Transverse colon (tissue), 4 donors: ENCODE data around the gene ABTB2.

ENCODE experiments used
- CTCF ChIP-seq, 5 experiments: fragments of 200-600 bp in 3 of 5; fragments of 450-650 bp in 2 of 5; sonication (generic) in 3 of 5; IDR thresholded peaks; 1 replicate in 2 of 5; 2 replicates in 3 of 5; pipeline ENCODE4 v1.5.1; 2016 to 2017; ENCODE audit warnings: antibody characterized with exemption in 5 of 5, inconsistent platforms in 3 of 5, mild to moderate bottlenecking in 2 of 5, moderate library complexity in 1 of 5
- EP300 ChIP-seq: sonication (generic); formaldehyde crosslinking; IDR thresholded peaks from one replicate; pipeline ENCODE4 v1.6.1; 2017; ENCODE audit warnings: antibody characterized with exemption, low read depth
- POLR2A ChIP-seq: fragments of 450-650 bp; IDR thresholded peaks from one replicate; pipeline ENCODE4 v1.6.1; 2016; ENCODE audit warnings: antibody characterized with exemption, mild to moderate bottlenecking, moderate library complexity
- POLR2AphosphoS5 ChIP-seq, 3 donors: sonication (generic); formaldehyde crosslinking; IDR thresholded peaks; one replicate each; pipeline ENCODE4 v1.6.1; 2016; ENCODE audit warnings: antibody characterized with exemption in 3 of 3

- no peak for TF ChIP-seq CTCF (IDR thresholded peaks at IDR 0.05)
- no peak for TF ChIP-seq POLR2AphosphoS5 (IDR thresholded peaks at IDR 0.05)
- no peak for TF ChIP-seq POLR2A
- no peak for TF ChIP-seq EP300
Observed at GRCh38 chr11:34344768-34345539, 12.9 kb downstream of the ABTB2 start.
